Esophagus (tissue), 2 donors: ENCODE data around the gene ANKH. TPM values are rescaled to one million over a fixed set of nuclear protein-coding genes. Genes with fewer than 3 reads are reported as not detected.
A peak's percentile ranks its signal among the peaks of the same experiment; 100 is the strongest.

Experiments used
- H3K27ac ChIP-seq, 2 donors: one replicate each; pipeline ENCODE4 v1.5.1; 2013; ENCODE audit warnings: low read depth in 2 of 2, mild to moderate bottlenecking in 2 of 2, inconsistent platforms in 1 of 2, low read length in 1 of 2, moderate library complexity in 1 of 2
- H3K27me3 ChIP-seq, 2 donors: one replicate each; pipeline ENCODE4 v1.6.1; 2013; ENCODE audit warnings: low read length in 2 of 2, control low read depth in 1 of 2, mild to moderate bottlenecking in 1 of 2; ENCODE audit not compliant: insufficient read depth in 2 of 2, control insufficient read depth in 1 of 2
- H3K36me3 ChIP-seq, 2 donors: one replicate each; pipeline ENCODE4 v1.6.1; 2013; ENCODE audit warnings: low read length in 1 of 2; ENCODE audit not compliant: control insufficient read depth in 2 of 2, insufficient read depth in 2 of 2
- H3K4me1 ChIP-seq, 2 donors: one replicate each; pipeline ENCODE4 v1.6.1; 2013; ENCODE audit warnings: low read length in 1 of 2; ENCODE audit not compliant: control insufficient read depth in 2 of 2, insufficient read depth in 2 of 2
- H3K4me3 ChIP-seq, 2 donors: one replicate each; pipeline ENCODE4 v1.5.1; 2013; ENCODE audit warnings: low read length in 2 of 2, mild to moderate bottlenecking in 2 of 2, low read depth in 1 of 2, moderate library complexity in 1 of 2
- H3K9me3 ChIP-seq, 2 donors: one replicate each; pipeline ENCODE4 v1.6.1; 2013; ENCODE audit warnings: mild to moderate bottlenecking in 2 of 2, low read depth in 1 of 2, low read length in 1 of 2, moderate library complexity in 1 of 2; ENCODE audit not compliant: control insufficient read depth in 2 of 2, insufficient read depth in 1 of 2
- WGBS, 2 donors: extraction: QIAGEN DNeasy Blood & Tissue Kit; methylation state at CpG; one replicate each; pipeline ENCODE4 v1.1.7; 2013; 5-methylcytosine and 5-hydroxymethylcytosine counted together
- polyA plus RNA-seq, 2 donors: library from polyadenylated mRNA; stranded (reverse); fragments of 200-250 nt; gene quantifications; one replicate each; pipeline ENCODE4 v1.2.3, GENCODE V29; 2013
- donor health status: healthy with polysubstance abuse.
- donor health status: Bipolar disorder and iron deficiency.

ANKH gene
- polyA plus RNA-seq, 2 donors: 5.6 to 12.7 TPM

DNA sequence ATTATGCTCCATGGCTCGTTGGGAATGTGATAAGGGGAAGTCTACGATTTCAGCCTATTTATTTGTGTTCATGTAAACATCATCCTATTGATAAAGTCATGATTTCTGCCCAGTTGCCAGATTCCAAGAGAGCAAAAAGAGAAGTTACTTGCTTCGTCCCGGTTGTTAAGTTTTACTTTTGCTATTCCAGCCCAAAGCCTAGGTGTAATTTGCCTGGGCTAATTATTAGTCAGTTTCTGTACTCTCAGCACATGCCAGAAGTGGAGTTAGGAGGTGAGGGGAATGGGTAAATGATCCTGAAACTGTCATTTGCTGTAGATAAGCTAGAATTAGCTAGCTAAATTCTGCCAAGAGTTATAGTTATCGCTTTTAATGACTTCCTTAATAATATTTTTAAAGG lies 4.5 kb upstream of the ANKH start:
- H3K27ac ChIP-seq: no peak overlapping the region
- H3K27me3 ChIP-seq: no peaks in the 10 kb centered on the region
- H3K9me3 ChIP-seq: no peaks in the 10 kb centered on the region
- WGBS, 2 donors: 57 to 67% methylated on average over 5 of the region's 5 CpGs
- H3K36me3 ChIP-seq: no peaks in the 10 kb centered on the region
- no peak overlapping the region for H3K4me3 ChIP-seq
- peaks cover 0 to 2% of the 10 kb centered on the region in 2 donors for H3K4me1 ChIP-seq

- no peaks in the 10 kb centered on the region for H3K36me3 ChIP-seq
- no peaks in the 10 kb centered on the region for H3K9me3 ChIP-seq
- H3K4me1 ChIP-seq: peaks cover 0 to 2% of the 10 kb centered on the region in 2 donors
- H3K27me3 ChIP-seq: no peaks in the 10 kb centered on the region
- WGBS, 2 donors: 91 to 97% methylated on average over 3 of the region's 3 CpGs
- no peak overlapping the region for H3K4me3 ChIP-seq
- no peak overlapping the region for H3K27ac ChIP-seq
These were observed 2.2 kb upstream of the ANKH start for GRCh38 chr5:14873790-14874189.

DNA sequence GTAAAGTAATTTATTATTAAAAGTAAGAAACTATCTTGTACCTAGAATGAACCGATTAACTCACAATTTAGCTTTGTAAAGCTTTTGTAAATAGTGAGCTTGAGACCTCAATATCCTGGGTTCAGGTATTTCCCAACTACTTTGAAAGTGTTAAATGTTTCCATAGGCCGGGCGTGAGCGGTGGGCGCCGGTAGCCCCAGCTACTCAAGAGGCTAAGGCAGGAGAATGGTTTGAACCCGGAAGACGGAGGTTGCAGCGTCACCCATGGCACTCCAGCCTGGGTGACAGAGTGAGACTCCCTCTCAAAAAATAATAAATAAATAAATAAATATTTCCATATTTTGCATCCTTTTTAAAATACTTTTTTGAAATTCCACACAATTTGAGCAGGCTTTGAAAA lies 1.5 kb upstream of the ANKH start:
- H3K36me3 ChIP-seq: no peaks in the 10 kb centered on the region
- no peak overlapping the region for H3K27ac ChIP-seq
- H3K4me1 ChIP-seq: peaks cover 0 to under 1% of the 10 kb centered on the region in 2 donors
- no peaks in the 10 kb centered on the region for H3K27me3 ChIP-seq
- H3K9me3 ChIP-seq: no peaks in the 10 kb centered on the region
- 80 to 82% methylated on average over 9 of the region's 9 CpGs for WGBS, 2 donors
- H3K4me3 ChIP-seq: no peak overlapping the region

DNA sequence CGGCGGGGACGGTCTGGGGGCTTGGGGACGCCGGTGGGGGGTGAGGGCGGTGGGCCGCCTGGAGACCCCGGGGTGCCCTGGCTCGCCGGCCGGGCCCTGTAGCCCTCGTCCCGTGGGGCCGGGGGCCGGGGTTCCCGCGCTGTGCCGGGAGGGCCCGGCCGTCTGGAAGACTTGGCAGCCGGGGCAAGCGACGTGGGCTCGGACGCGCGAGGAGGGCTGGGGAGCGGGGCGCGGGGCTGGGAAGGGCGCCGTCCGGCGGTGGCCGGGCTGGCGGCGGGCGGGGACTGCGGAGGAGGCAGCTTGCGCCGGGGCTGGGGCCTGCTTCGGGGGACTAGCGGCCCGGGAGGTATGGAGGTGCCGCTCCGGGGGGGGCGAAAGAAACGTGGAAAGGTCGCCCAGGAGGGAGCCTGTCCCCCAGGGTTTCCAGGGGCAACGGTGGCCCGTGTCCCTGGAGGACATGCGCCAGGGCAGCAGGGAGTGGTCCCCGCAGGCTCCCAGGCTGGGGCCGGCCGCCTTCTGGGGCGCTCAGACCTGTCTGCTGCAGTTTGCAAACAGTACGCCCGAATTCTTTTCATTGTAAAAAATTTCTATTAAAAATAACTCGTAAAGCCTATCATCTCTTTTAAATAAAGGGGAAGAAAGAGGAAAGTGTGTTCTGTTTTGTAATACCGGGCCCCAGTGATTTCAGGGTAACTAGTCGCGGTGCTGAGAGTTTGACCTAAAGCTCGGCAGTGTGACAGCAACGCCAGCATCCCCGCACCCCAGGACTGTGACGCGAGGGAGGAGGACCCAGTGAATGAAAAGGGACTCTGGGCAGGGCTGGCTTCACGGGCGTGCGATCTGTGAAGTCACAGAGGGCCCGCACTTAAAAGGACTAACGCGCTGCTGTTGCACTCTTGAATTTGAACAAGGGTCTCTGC lies 752 bp upstream of the ANKH start:
- 2 to 4% methylated on average over 51 to 73 of the region's 73 CpGs for WGBS, 2 donors
- Histone ChIP-seq H3K36me3 (no peaks in the 10 kb centered on the region), H3K9me3 (no peaks in the 10 kb centered on the region), H3K4me3 (peak overlapping the region; percentile 69 to 83), H3K27me3 (no peaks in the 10 kb centered on the region), H3K27ac (peak overlapping the region; percentile 89 to 95), H3K4me1 (no peaks in the 10 kb centered on the region)

- 9 to 11% methylated on average over 21 of the region's 21 CpGs for WGBS, 2 donors
These were observed 1.0 kb downstream of the ANKH start for GRCh38 chr5:14870337-14871213.

DNA sequence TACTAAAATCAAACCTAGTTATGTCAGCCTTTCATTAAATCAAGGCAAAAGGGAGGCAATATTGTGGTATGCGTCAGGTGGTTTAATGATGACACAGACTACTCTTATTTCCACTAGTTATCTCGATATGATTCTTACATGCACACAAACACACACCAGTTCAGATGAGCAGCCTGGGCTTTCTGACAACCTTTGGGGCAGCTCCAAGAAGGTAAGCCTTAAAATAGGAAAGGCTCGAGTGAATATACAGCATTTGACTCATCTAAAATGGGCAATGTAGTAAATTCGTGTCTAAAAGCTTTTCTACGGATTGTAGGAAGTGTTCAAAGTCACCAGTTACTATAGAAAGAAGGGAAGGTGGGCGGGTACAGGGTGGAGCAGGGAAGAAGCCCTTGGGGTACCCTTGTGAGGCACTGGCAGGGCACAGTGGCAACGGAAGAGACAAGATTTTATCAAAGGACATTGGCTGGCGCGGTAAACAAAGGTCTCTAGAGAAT lies 1.9 kb downstream of the ANKH start:
- Histone ChIP-seq H3K36me3 (no peaks in the 10 kb centered on the region), H3K27ac (no peak overlapping the region), H3K4me3 (peak overlapping the region in 1 of 2 donors; percentile 83), H3K27me3 (no peaks in the 10 kb centered on the region), H3K4me1 (no peaks in the 10 kb centered on the region), H3K9me3 (no peaks in the 10 kb centered on the region)
- WGBS, 2 donors: 27 to 33% methylated on average over 9 of the region's 9 CpGs

More at GRCh38 chr5:14870337-14871213, 1.0 kb downstream of the ANKH start:
- H3K4me1 ChIP-seq: no peaks in the 10 kb centered on the region
- H3K9me3 ChIP-seq: no peaks in the 10 kb centered on the region
- H3K27me3 ChIP-seq: no peaks in the 10 kb centered on the region
- H3K27ac ChIP-seq: peak overlapping the region in 1 of 2 donors; percentile 80
- H3K36me3 ChIP-seq: no peaks in the 10 kb centered on the region
- peak overlapping the region; percentile 69 to 83 for H3K4me3 ChIP-seq

- no peaks in the 10 kb centered on the region for H3K27me3 ChIP-seq
- H3K9me3 ChIP-seq: no peaks in the 10 kb centered on the region
- H3K27ac ChIP-seq: no peak overlapping the region
- 68 to 72% methylated on average over 2 of the region's 2 CpGs for WGBS, 2 donors
- H3K4me1 ChIP-seq: no peaks in the 10 kb centered on the region
- H3K4me3 ChIP-seq: no peak overlapping the region
- H3K36me3 ChIP-seq: no peaks in the 10 kb centered on the region
These were observed 2.3 kb downstream of the ANKH start for GRCh38 chr5:14869233-14869632.

DNA sequence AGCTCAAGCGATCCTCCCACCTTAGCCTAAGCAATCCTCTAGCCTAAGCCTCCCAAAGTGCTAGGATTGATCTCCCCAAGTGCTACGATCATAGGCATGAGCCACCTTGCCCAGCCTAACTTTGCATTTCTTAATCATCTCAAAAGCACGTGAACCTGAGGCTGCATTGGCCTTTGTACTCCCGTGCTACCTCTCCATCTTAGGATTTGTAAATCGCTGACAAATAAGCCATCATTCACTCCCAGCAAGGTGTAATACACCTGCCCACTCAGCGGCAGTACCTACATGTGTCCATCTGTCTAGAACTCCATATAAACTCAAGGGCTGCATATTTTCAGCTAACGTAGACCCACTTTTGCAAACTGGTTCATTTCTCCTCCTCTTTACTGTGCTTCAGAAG lies 2.8 kb downstream of the ANKH start:
- H3K27me3 ChIP-seq: no peaks in the 10 kb centered on the region
- H3K4me1 ChIP-seq: no peaks in the 10 kb centered on the region
- no peaks in the 10 kb centered on the region for H3K9me3 ChIP-seq
- H3K27ac ChIP-seq: no peak overlapping the region
- 63 to 74% methylated on average over 7 of the region's 7 CpGs for WGBS, 2 donors
- no peak overlapping the region for H3K4me3 ChIP-seq
- no peaks in the 10 kb centered on the region for H3K36me3 ChIP-seq

GRCh38 chr5:14864181-14864812 lies 7.3 kb downstream of the ANKH start:
- WGBS, 2 donors: 88 to 97% methylated on average over 2 of the region's 2 CpGs
- Histone ChIP-seq H3K9me3 (no peaks in the 10 kb centered on the region), H3K36me3 (no peaks in the 10 kb centered on the region), H3K27me3 (no peaks in the 10 kb centered on the region), H3K4me3 (no peak overlapping the region), H3K4me1 (peaks cover 0 to 4% of the 10 kb centered on the region in 2 donors), H3K27ac (no peak overlapping the region)
